GM18868 (cell line): Measurements from ENCODE around the gene HNRNPA3.
"Not testable (repeated sequence)": the region's sequence is repeated elsewhere in the genome, so short reads cannot be mapped to it uniquely, and the experiment has no call there.

ENCODE experiments used
- ATAC-seq: cut with Tn5 transposase; IDR thresholded peaks from one replicate; pipeline ENCODE4 v1.9.1; 2021; ENCODE audit warnings: mild to moderate bottlenecking, moderate library complexity; ENCODE audit not compliant: unreplicated experiment

The HNRNPA3 gene

DNA sequence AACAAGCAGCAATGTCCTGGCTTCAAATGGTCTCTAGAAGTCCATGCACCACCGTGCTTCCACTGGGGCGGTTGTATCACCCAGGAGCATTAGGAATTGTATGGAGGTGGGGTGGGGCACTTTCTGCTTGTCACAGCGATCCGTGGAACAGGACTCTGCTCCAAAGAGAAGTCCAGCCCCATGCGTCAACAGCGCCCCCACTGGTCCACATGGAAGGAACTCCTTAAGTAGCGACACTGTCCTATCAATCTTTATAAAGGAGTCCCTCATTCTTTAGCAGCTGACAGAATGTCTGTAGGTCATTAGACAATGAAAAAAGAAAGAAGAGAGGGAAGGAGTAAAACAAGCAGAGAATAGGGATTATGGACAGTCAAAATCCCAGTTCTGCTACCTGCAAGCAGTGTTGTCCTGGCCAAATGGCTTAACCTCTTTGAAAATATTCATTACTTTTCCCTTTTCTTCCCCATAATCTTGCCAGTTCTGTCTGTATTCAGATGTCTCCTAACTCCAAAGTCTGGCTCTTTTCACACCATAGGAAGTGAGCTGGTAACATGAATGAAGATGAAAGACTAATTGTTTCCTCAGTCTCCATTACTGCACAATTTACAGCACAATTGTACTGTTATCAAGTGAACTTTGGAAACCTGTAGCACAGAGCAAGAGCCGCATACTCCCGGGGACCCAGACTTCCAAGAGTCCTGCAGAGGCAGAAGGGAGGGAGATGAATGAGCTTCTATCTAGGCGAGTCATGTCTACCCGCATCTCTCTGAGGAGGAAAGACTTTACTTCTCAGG lies 42.0 kb downstream of the HNRNPA3 start:
- no peak for ATAC-seq

DNA sequence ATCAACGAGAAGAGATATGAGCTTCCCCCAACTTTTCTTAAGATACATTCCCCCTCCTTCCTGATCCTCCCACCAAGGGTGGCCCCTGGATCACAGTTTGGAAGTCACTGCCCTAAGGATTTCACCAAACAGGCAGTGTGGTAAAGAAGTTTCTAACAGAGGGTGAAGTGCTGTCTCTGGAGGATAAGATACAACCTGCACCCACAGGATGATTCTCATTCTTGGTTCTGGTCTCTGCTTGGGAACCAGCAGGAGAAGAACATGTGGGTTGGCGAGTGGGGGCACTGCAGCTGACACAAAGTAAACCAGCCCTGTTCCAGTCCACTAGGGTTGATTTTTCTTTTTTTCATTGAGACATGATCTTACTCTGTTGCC lies 42.6 kb downstream of the HNRNPA3 start:
- no peak for ATAC-seq

DNA sequence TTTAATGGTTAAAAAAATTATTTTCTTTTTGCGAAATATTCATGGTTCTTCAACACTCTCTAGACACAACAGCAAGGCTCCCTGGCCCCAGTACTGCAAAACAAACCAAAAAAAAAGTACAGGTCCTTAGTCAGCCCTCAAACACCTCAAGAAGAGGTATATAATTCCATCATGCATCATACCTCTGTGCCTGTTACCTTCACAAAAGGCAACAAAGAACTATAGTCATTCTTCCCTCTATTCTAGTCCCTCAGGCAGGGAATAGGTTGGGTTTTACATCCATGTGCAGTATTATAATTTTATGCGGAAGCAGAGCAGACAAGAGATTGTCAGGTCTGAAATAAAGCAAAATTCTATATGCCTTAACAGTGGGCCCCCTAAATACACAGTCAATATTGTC lies 43.4 kb downstream of the HNRNPA3 start:
- ATAC-seq, result no peak

DNA sequence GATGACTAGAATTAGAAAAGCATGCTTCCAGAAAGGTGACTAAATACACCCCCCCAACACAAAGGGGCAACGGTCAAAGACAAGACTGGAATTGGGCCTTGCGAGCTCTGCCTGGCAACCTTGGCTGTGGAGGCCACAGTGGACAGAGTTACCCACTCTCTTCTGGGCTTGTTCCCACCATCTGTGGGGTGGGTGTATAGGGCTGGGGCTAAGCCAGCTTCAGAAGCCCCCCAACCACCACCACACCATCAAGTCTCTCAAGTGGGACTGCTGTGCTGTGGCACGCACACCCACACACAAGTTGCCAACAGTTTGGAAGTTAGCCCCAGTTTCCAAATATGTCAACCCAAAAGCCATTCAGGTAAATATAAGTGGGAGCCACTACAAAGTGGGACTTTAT lies 44.1 kb downstream of the HNRNPA3 start:
- ATAC-seq, result no peak

- ATAC-seq, result no peak
These were observed 44.9 kb downstream of the HNRNPA3 start for GRCh38 chr2:177257471-177257870.

GRCh38 chr2:177258059-177258458 lies 45.5 kb downstream of the HNRNPA3 start:
- ATAC-seq, result no peak

DNA sequence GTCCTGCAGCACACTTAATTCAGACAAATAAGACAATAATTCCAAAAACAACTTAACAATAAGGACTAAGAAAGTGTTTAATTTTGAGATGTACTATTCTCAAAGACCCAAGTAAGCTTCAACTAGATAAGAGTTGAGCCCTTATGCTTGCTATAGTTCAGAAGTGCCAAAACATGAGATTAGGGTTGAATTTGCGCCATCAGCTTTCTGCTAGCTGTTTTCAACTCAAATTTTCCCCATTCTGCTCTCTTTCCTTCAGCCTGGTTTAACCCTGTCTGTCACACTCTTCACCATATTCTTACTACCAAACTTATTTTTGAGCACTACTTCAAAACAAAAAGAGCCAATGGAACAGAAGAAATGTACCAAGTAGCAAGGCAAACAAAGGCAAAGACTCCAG lies 47.8 kb downstream of the HNRNPA3 start:
- no peak for ATAC-seq

- no peak for ATAC-seq
These were observed 48.8 kb downstream of the HNRNPA3 start for GRCh38 chr2:177261116-177262060.

DNA sequence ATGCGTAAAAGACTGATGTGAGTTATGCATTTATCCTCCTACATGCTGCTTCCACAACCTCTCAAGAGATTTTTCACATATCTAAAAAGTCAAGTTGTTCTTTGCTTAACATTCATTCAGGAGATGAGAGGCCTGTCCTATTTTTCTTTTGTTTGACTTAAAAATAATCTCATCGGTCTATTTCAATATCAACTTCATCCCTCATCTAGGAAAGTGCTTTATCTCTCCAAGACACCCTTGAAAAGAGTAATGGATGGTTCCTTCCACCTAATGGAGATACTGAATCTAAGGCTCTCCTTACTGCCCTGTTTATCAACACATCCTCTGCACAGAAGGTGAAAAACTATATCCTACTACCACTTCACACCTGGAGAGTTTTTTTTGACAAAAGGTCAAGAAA lies 49.5 kb downstream of the HNRNPA3 start:
- no peak for ATAC-seq

GRCh38 chr2:177262958-177263450 lies 50.4 kb downstream of the HNRNPA3 start:
- no peak for ATAC-seq

DNA sequence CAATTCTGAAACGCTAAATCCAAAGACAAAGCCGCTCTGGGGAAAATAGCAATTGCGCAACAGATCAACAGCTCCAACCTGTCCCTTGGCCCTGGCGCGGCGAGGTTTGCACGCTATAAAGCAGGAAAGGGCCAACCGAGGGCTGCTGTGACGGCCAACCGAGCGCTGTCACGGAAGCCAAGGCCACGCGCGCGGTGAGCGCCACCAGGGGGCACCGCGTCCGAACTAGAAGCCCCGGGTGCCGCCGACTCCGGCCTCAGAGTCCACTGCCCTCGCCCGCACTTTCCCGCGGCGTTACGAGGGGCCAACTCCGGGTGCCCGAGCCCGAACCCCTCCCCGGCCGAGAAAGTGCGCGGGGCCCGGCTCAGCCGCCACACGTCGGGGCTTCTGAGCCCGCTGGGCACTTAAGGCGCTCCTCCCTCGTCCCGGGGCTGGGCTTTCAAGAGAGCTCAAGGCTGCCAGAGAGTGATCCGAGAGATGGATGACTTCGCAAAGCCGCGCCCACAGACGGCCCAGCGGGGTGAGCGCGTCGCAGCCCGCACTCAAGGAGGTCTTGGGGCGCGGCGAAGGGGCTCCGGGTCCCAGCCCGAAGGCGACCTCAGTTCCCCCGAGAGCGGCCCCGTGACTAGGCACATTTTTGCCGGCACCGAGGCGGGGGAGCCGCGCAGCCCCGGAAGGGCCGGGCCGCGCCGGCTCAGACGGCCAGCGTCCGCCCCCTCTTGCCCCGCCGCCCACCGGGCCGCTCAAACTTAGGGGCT lies 51.0 kb downstream of the HNRNPA3 start:
- ATAC-seq, result peak; percentile 55

DNA sequence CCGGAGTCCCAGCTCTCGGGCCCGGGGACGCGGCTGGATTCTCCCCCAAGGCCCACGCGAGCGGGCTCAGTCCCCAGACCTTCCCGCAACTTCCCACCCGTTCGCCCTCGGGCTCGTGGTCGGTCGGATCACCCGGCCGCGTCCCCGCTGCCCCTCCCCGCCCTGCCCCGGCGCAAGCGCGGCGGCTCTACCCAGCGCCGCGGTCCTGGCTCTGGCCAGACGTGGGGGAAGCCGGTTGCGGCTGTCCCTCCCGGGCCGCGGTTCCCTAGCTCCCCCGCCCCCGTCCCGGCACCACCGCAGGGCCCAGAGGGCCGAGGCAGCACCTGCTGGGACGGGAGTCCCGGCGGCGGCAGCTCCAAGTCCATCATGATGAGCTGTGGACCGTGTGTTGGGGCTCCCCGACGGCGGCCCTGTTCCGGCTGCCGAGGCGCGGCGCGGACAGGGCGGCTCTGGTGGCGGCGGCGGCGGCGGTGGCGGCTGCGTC lies 51.7 kb downstream of the HNRNPA3 start:
- peak; percentile 18 for ATAC-seq

DNA sequence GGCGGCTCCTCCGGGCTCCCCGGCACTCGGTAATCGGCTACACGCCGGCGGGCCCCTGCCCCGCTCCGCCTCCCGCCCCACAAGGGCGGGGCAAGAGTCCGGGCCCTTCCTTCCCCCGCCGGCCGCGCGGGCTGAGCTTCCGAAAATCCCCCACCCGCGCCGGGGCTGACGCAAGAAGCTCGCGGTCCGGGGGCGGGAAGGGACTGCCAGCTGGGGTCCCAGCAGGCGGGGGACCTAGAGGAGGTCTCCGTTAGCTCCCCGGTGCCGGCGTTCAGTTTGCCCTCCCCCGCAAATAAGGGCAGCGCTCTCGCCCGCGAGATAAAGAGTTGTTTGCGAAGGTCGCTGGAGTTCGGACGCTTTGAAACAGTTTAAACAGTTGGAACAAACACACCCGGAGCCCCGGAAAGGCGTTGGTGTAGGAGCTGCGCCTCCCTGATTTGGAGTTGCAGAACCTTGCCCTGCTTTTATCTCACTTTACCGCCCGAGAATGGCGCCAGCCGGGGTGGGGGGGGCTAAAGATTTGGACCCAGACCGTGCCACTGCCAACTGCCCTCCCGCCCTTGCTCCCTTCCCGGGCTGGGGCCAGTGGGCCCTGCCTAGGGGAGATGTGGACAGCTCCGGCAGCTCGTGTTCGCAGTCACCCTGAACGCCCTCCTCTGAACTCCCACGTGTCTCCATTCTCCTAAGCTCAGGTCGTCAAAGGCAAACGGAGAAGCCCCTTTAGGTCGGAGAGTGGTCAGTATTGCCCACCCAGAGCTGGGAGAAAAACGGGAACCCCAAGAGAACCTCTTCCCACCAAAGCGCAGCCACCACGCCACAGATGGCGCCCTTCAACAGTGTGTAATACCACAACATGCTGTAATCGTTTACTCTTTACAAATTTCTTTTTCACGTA lies 52.3 kb downstream of the HNRNPA3 start, which contains the start of gene NFE2L2:
TSS of gene NFE2L2 (minus strand) at position 35 of the 895 bp plus-strand sequence. CDS start 151 bp downstream, outside the sequence.
- peak; percentile 69 for ATAC-seq

DNA sequence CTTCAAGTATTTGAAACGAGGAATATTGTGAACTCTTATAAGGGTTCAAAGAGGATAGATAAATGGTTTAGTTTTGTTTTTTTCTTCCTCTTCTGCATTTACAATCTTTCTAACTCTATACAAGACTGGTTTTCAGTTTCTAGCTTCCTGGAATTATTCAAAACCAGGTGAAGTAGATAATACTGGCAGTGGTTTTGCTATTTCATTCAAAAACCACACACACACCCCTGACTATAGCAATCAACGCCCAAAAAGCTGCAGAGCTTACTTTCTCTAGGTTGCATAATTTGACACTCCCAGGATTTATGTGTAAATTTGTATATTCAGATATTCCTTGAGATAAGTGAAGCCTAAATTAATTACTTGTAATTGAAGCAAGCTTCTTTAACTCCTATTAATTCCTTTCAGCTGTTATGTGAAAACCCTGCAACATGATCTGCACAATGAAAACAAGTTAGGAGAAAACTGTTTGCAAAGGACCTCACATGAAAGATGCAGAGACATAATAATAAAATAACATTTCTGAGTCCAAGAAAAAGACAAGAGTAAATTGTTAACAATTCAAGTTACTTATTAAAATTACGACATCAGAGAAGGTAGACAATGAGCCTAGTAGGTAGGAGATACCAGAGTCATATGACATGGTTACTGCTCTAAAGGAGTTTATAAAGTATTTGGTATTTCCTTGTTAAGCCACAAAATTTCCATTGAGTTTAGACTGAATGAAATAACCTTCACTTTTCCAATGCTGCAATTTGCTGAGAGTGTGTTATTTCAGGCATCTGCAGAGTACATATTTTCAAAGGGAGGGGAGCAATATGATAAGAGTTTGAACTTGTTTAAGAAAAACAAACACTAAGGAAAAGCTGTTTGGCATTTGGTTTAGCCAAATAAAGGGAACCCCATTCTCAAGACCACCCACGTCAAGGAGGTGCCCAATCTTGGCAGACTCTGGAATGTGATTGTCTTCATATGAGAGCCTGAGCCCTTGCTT lies 53.5 kb downstream of the HNRNPA3 start:
- ATAC-seq, result no peak

- ATAC-seq, result not testable (repeated sequence)
These were observed 54.4 kb downstream of the HNRNPA3 start for GRCh38 chr2:177266955-177267354.

GRCh38 chr2:177268187-177268871 lies 55.7 kb downstream of the HNRNPA3 start:
- ATAC-seq, result no peak

DNA sequence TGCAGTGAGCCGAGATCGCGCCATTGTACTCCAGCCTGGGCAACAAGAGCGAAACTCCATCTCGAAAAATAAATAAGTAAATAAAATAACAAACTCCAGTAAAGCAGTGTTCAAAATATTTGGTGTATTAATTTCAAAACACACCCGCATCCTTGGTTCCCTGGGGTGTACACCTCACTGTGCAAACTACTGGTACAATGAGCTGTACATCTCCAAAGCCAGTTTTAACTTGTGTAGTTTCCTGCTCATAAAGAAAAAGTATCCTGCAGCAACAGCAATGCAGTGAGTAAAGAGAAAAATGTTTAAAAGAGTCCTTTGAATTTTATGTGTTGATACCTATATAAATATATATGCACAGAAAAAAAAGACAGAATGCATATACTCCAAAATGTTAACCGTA lies 56.3 kb downstream of the HNRNPA3 start:
- ATAC-seq, result no peak

- no peak for ATAC-seq
These were observed 57.9 kb downstream of the HNRNPA3 start for GRCh38 chr2:177270531-177270930.
